Omental fat pad (tissue), 4 donors: Measurements from ENCODE around the gene HHEX. TPM values are rescaled to one million over a fixed set of nuclear protein-coding genes. Genes with fewer than 3 reads are reported as not detected.

Source experiments
- ATAC-seq: fragments of 150-250 bp; one replicate; pipeline ENCODE4 v1.9.1; 2016; ENCODE audit warnings: mild to moderate bottlenecking, moderate library complexity; ENCODE audit not compliant: low FRiP score
- DNase-seq: peaks from one replicate; pipeline ENCODE4 v3.0.0-alpha.2; 2019; ENCODE audit warnings: low spot score
- CTCF ChIP-seq, 3 donors: fragments of 450-650 bp; IDR thresholded peaks; one replicate each; pipeline ENCODE4 v1.5.1; 2016 to 2017; ENCODE audit warnings: antibody characterized with exemption in 3 of 3, mild to moderate bottlenecking in 3 of 3, moderate library complexity in 2 of 3
- total RNA-seq, 4 donors: library from RNA; depleted of rRNA; stranded (reverse); fragments of >200 nt; gene quantifications; one replicate each; pipeline ENCODE4 v1.1.0, GENCODE V29; 2016

The HHEX gene
- total RNA-seq, 4 donors from 2014 or later: 1.7 to 20.0 (median 10.3) TPM

- no peak for TF ChIP-seq CTCF (IDR thresholded peaks at IDR 0.05)
These were observed 10.0 kb downstream of the HHEX start for GRCh38 chr10:92699518-92700381.

DNA sequence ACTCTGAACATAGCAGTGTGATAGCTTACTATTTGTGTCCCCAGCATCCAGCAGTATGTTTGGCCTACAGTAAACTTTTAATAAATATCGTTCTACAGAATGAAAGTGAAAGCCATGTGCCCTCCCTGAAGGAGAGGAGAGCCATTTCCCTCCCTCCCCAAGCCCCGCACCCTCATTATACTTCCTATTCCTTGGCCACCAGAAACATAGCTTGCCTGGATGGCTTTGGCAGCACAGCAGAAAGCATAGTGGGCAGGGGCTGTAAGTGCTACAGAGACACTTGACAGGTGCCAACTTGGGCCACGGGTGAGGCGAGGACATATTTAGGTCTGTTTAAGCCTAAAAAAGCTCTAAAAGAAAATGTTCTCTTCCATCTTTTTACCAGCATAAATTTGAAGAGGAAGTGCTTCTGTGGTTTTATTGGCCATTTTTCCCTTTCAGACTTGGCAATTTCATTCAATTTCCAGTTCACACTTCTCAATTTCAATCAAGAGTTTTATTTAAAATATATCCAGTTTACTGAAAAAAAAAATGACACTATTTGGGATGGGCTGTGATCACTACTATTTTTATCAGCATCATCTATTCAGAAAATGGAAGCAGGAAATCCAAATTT lies 12.7 kb downstream of the HHEX start:
- TF ChIP-seq CTCF (IDR thresholded peaks at IDR 0.05): no peak
- DNase-seq (no peak), ATAC-seq (no peak)

More at GRCh38 chr10:92699518-92700381, 10.0 kb downstream of the HHEX start:
- DNase-seq (no peak), ATAC-seq (no peak)

DNA sequence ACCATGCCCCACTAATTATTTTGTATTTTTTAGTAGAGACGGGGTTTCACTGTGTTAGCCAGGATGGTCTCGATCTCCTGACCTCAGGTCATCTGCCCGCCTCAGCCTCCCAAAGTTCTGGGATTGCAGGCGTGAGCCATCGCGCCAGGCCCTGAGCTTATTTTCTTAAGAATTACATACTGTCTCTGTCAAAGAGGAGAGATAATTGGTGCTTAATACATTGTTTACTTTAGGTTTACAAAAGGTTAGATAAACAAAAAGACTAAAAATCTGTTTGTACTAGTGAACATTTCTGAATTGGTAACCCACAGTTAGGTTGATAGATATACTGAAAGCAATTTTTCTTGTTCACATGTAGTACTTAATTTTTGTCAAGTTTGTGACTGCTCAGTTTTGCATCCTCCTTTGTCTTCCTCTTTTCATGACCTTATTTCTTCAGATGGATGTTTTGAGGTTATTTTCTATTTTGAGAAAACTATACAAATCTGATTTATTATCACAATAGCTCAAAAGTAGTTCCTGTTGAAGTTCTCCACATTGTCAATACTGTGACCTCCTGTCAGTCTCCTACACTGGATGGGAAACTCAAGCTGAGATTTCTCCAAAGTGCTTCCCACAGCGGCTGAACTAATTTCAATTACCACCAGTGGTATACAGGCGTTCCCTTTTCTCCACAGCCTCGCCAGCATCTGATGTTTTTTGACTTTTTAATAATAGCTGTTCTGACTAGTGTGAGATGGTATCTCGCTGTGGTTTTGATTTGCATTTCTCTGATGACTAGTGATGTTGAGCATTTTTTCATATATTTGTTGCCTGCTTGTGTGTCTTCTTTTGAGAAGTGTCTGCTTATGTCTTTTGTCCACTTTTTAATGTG lies 22.5 kb downstream of the HHEX start:
- no peak for TF ChIP-seq CTCF (IDR thresholded peaks at IDR 0.05)
- no peak for DNase-seq

GRCh38 chr10:92714152-92714845 lies 24.5 kb downstream of the HHEX start:
- ATAC-seq (no peak), DNase-seq (no peak)
- TF ChIP-seq CTCF (IDR thresholded peaks at IDR 0.05): no peak

More for the DNA sequence above, 22.5 kb downstream of the HHEX start:
- no peak for ATAC-seq

DNA sequence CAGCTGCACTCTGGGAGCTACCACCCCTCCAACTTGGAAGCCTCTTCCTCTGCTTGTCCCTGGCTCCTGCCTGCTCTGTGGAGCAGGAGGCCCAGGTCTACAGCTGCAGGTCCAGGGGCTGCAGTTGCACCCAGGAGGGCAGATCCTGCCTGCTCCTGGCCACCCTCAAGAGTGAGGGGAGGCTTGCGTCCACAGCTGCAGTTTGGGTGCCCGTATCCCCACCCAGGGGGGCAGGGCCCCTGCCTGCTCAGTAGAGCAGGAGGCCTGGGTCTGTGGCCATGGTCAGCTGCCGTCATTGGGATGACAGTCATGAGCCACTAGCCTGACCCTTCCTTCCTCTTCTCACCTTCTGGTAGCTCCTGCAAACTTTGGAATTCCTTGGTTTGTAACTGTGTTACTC lies 25.1 kb downstream of the HHEX start:
- ATAC-seq (no peak), DNase-seq (no peak)
- TF ChIP-seq CTCF (IDR thresholded peaks at IDR 0.05): no peak

DNA sequence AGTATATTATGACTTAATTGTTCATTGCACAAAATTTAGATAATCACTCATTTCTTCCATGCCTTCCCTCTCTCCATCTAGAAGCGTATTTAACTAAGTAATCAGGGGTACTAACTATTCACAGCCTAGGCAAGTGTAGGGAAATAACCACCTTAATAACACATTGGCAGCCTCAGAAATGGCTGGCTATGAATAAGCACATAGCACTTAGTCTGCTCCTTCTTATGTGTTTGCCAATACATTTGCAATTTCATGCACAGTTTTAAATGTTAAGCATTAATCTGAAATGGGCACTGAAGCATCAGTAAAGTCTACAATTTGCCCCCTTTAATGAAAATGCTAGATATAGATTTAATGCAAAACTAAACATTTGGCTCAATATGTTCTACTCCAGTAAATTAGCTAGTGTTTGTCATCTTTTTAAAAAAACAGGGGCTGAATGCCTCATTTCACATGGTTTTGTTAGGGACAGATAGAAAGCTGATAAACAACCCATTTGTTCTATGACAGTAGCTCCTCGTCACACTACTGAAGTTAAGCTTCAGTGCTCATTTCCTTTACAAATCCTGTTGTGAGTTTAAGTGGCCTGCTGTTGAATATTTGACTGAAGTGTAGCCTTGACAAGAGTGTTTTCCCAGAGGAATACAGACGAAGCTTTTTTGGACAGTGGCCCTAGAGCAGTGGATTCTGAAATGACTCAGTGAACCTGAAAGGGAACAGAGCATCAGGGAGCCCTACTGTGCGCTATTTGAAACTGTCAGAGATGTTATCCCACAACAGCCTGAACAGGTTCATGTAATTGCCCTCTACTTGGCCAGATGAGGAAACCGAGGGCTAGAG lies 30.5 kb downstream of the HHEX start:
- TF ChIP-seq CTCF (IDR thresholded peaks at IDR 0.05): no peak
- DNase-seq: no peak

More for the DNA sequence above, 30.5 kb downstream of the HHEX start:
- ATAC-seq: no peak
